A673 (cell line): ENCODE results near the gene MRM1.

ENCODE experiments used
- EZH2 ChIP-seq: fragments of 200-600 bp; sonication (generic); IDR thresholded peaks from 2 replicates; pipeline ENCODE4 v1.6.1; 2017; ENCODE audit warnings: borderline replicate concordance, low read depth, mild to moderate bottlenecking, mixed read lengths, antibody characterized with exemption, low read length; ENCODE audit not compliant: poor library complexity, severe bottlenecking
- TF ChIP-seq, protein P1 (sequence below): fragments of 300-800, 200-600 bp; sonication (generic); conservative IDR thresholded peaks from 2 replicates; pipeline ENCODE4 v1.5.1; 2017; ENCODE audit warnings: low read depth, mild to moderate bottlenecking, antibody characterized with exemption, low read length, moderate library complexity, mixed read lengths

- TF ChIP-seq, protein P1, sequence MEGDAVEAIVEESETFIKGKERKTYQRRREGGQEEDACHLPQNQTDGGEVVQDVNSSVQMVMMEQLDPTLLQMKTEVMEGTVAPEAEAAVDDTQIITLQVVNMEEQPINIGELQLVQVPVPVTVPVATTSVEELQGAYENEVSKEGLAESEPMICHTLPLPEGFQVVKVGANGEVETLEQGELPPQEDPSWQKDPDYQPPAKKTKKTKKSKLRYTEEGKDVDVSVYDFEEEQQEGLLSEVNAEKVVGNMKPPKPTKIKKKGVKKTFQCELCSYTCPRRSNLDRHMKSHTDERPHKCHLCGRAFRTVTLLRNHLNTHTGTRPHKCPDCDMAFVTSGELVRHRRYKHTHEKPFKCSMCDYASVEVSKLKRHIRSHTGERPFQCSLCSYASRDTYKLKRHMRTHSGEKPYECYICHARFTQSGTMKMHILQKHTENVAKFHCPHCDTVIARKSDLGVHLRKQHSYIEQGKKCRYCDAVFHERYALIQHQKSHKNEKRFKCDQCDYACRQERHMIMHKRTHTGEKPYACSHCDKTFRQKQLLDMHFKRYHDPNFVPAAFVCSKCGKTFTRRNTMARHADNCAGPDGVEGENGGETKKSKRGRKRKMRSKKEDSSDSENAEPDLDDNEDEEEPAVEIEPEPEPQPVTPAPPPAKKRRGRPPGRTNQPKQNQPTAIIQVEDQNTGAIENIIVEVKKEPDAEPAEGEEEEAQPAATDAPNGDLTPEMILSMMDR, result no peak
- TF ChIP-seq EZH2, result no peak
Measured at GRCh38 chr17:36623281-36623680, 21.9 kb downstream of the MRM1 start.
